Spleen (tissue), 11 donors: ENCODE measurements around the gene JSRP1. TPM values are rescaled to one million over a fixed set of nuclear protein-coding genes. Genes with fewer than 3 reads are reported as not detected.

Source experiments
- DNase-seq: peaks from one replicate; pipeline ENCODE4 v3.0.0-alpha.2; 2020
- H3K27ac ChIP-seq, 8 donors: fragments of 200-600 bp; sonication (generic) in 7 of 8; 1 replicate in 4 of 8; 2 replicates in 4 of 8; pipeline versions ENCODE4 v1.5.0 to v1.8.0; 2016 to 2021; ENCODE audit warnings: inconsistent platforms in 4 of 8, mild to moderate bottlenecking in 4 of 8, moderate library complexity in 1 of 8
- H3K27me3 ChIP-seq, 7 donors: fragments of 200-600 bp; sonication (generic) in 6 of 7; replicated peaks in 1 of 7; 1 replicate in 4 of 7; 2 replicates in 3 of 7; pipeline versions ENCODE4 v1.5.0 to v1.8.0; 2016 to 2021; ENCODE audit warnings: inconsistent platforms in 3 of 7, mild to moderate bottlenecking in 1 of 7
- H3K36me3 ChIP-seq, 6 donors: fragments of 200-600 bp; sonication (generic) in 5 of 6; 1 replicate in 4 of 6; 2 replicates in 2 of 6; pipeline versions ENCODE4 v1.5.0 to v1.8.0; 2016 to 2021; ENCODE audit warnings: inconsistent platforms in 2 of 6
- H3K4me1 ChIP-seq, 6 donors: fragments of 200-600 bp; sonication (generic) in 5 of 6; 1 replicate in 3 of 6; 2 replicates in 3 of 6; pipeline versions ENCODE4 v1.5.0 to v1.8.0; 2016 to 2021; ENCODE audit warnings: inconsistent platforms in 3 of 6
- H3K4me3 ChIP-seq, 8 donors: fragments of 200-600 bp; sonication (generic) in 7 of 8; 1 replicate in 4 of 8; 2 replicates in 4 of 8; pipeline versions ENCODE4 v1.5.0 to v1.8.0; 2016 to 2021; ENCODE audit warnings: inconsistent platforms in 4 of 8, mild to moderate bottlenecking in 4 of 8, moderate library complexity in 2 of 8
- H3K9me3 ChIP-seq, 8 donors: fragments of 200-600 bp; sonication (generic) in 7 of 8; 1 replicate in 4 of 8; 2 replicates in 4 of 8; pipeline versions ENCODE4 v1.5.0 to v1.8.0; 2016 to 2021; ENCODE audit warnings: inconsistent platforms in 4 of 8
- POLR2A ChIP-seq, 3 donors: fragments of 450-650 bp; IDR thresholded peaks; one replicate each; pipeline ENCODE4 v1.5.1; 2017; ENCODE audit warnings: antibody characterized with exemption in 3 of 3, mild to moderate bottlenecking in 1 of 3
- POLR2AphosphoS5 ChIP-seq, 3 donors: sonication (generic); formaldehyde crosslinking; IDR thresholded peaks; one replicate each; pipeline ENCODE4 v1.5.1; 2017; ENCODE audit warnings: antibody characterized with exemption in 3 of 3
- WGBS, 5 donors: extraction: QIAGEN DNeasy Blood & Tissue Kit in 3 of 5; methylation state at CpG; one replicate each; pipeline versions ENCODE4 v1.1.5 to v1.1.7; 2013 to 2018; 5-methylcytosine and 5-hydroxymethylcytosine counted together
- intact Hi-C: fragments of 100-400 bp; cut with DNase I; formaldehyde crosslinking; loops from one replicate; pipeline ENCODE4 v1.15.0; 2023; ENCODE audit warnings: low total_unique reads
- polyA plus RNA-seq, 3 donors: library from polyadenylated mRNA; stranded (reverse); fragments of 200-250 nt; gene quantifications; one replicate each; pipeline ENCODE4 v1.2.1, GENCODE V29; 2013
- total RNA-seq, 7 donors: library from RNA; depleted of rRNA in 3 of 7; stranded (reverse); fragments of >200 nt in 3 of 7; fragmentation: NEBNext Ultra II Directional in 4 of 7; extraction: Animal tissue kit (Norgen Biotek cat#: 25700) in 4 of 7; gene quantifications; one replicate each; pipeline versions ENCODE4 v1.1.0 to v1.2.1, GENCODE V29; 2016 to 2021
- TF ChIP-seq, protein P1 (sequence below), 11 experiments: fragments of 200-600 bp in 7 of 11; fragments of 450-650 bp in 4 of 11; sonication (generic) in 4 of 11; IDR thresholded peaks in 8 of 11; conservative IDR thresholded peaks in 3 of 11; 1 replicate in 7 of 11; 2 replicates in 4 of 11; pipeline versions ENCODE4 v1.4.0 to v1.8.0; 2016 to 2021; ENCODE audit warnings: antibody characterized with exemption in 11 of 11, inconsistent platforms in 4 of 11, mild to moderate bottlenecking in 1 of 11
- donor health status: healthy with polysubstance abuse.
- donor health status: DM: no; HTN: no; CAD: no; lungs with moderate emphysema.
- donor health status: DM: no; HTN: no; CAD: no.
- donor health status: Bipolar disorder and iron deficiency.
- donor health status: healthy.
- donor health status: DM: no; HTN: no; CAD: no.
- donor health status: DM: yes; HTN: yes; CAD: no.

JSRP1 gene
- total and polyA plus RNA-seq, 10 donors = 1.2 to 4.8 (median 3.1) TPM

DNA sequence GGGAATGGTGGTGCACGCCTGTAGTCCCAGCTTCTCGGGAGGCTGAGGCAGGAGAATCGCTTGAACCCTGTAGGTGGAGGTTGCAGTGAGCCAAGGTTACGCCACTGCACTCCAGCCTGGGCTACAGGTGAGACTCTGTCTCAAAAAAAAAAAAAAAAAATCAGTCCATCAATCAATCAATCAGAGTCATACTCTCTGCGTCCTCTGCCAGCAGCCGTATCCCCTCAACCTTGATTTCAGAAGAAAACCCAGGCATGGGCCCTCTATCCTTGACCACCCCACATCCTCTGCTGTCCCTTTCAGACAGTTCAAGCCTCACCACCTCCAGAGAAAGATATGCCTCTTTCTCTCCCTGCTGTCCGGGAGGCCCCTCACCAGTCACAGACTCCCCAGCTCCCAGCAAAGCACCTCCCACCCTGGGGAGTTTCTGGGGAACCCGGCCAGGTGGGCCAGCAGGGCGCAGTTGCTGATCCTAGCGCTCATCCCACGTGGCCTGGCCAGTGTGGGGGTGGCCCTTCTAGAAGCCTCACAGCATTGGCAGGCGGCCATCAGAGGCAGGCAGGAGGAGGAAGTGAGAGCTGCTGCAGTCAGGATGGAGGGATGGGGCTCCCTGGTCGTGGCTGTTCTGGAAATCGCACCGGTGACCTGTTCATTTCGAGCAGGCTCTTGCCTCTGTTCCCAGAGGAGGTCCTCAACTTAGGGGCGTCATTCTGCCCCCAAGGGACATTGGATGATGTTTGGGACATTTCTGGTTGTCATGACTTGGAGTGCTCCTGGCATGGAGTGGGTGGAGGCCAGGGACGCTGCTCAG lies 10.2 kb upstream of the JSRP1 start:
- WGBS, 5 donors = 27 to 48% (median 35%) methylated on average over 11 to 18 of the region's 18 CpGs
- Histone ChIP-seq H3K27me3 (no peaks in the 10 kb centered on the region), H3K9me3 (no peaks in the 10 kb centered on the region), H3K4me1 (peaks cover 16 to 80% (median 65%) of the 10 kb centered on the region in 6 donors), H3K36me3 (peaks cover 0 to 3% (median 2%) of the 10 kb centered on the region in 6 donors), H3K4me3 (peak overlapping the region in 2 of 8 donors; percentile 5 to 46), H3K27ac (peak overlapping the region; percentile 51 to 84 (median 77))
- TF ChIP-seq POLR2A (IDR thresholded peaks at IDR 0.05) (no peak), POLR2AphosphoS5 (IDR thresholded peaks at IDR 0.05) (peak; percentile 83 to 84 (median 84))
- TF ChIP-seq, protein P1, sequence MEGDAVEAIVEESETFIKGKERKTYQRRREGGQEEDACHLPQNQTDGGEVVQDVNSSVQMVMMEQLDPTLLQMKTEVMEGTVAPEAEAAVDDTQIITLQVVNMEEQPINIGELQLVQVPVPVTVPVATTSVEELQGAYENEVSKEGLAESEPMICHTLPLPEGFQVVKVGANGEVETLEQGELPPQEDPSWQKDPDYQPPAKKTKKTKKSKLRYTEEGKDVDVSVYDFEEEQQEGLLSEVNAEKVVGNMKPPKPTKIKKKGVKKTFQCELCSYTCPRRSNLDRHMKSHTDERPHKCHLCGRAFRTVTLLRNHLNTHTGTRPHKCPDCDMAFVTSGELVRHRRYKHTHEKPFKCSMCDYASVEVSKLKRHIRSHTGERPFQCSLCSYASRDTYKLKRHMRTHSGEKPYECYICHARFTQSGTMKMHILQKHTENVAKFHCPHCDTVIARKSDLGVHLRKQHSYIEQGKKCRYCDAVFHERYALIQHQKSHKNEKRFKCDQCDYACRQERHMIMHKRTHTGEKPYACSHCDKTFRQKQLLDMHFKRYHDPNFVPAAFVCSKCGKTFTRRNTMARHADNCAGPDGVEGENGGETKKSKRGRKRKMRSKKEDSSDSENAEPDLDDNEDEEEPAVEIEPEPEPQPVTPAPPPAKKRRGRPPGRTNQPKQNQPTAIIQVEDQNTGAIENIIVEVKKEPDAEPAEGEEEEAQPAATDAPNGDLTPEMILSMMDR (IDR thresholded peaks at IDR 0.05 in 8 of 11, conservative IDR thresholded peaks at IDR 0.05 in 3 of 11) = no peak
- intact Hi-C loops = no loop called here
- peak; percentile 95 for DNase-seq

DNA sequence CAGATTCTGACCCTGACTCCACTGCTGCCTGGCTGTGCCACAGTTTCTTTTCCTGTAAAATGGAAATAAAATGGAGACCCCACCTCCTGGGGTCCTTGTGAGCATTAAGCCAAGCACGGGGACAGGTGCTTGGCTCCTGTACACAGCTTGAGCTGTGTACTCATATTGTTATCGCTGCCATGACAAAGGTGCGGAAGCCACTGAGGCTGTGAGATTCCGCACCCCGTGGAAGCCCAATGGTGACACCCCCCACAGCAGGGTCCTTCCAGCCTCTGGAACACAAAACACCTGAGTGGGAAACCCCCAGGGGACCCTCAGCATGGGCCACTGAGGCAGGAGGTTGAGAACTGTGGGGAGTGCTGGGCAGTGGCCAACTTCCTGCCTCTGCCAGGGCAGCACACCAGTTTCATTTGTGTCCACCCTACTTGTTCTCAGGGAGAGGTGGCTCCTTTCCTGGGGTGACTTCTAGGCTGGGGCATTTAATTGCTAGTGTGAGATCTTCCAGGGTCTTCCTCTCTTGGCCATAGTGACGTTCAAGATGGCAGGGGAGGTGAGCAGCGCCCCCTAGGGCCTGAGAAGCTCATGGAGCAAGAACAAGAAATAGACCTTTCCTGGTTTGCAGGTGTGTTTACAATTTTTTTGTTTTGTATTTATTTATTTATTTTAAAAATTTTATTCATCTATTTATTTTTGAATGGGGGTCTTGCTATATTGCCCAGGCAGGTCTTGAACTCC lies 5.4 kb upstream of the JSRP1 start:
- no peak for DNase-seq
- TF ChIP-seq, protein P1 (IDR thresholded peaks at IDR 0.05 in 8 of 11, conservative IDR thresholded peaks at IDR 0.05 in 3 of 11) = peak in 10 of 11 experiments; percentile 21 to 74 (median 60)
- no peak for TF ChIP-seq POLR2A (IDR thresholded peaks at IDR 0.05)
- peak in 1 of 3 donors; percentile 10 for TF ChIP-seq POLR2AphosphoS5 (IDR thresholded peaks at IDR 0.05)
- H3K4me3 ChIP-seq = no peak overlapping the region
- H3K36me3 ChIP-seq = no peaks in the 10 kb centered on the region
- H3K27ac ChIP-seq = peak overlapping the region in 2 of 8 donors; percentile 23 to 29
- intact Hi-C loops = no loop called here
- peaks cover 12 to 98% (median 63%) of the 10 kb centered on the region in 6 donors for H3K4me1 ChIP-seq
- no peaks in the 10 kb centered on the region for H3K9me3 ChIP-seq
- no peaks in the 10 kb centered on the region for H3K27me3 ChIP-seq
- 63 to 74% (median 69%) methylated on average over 7 of the region's 7 CpGs for WGBS, 5 donors

DNA sequence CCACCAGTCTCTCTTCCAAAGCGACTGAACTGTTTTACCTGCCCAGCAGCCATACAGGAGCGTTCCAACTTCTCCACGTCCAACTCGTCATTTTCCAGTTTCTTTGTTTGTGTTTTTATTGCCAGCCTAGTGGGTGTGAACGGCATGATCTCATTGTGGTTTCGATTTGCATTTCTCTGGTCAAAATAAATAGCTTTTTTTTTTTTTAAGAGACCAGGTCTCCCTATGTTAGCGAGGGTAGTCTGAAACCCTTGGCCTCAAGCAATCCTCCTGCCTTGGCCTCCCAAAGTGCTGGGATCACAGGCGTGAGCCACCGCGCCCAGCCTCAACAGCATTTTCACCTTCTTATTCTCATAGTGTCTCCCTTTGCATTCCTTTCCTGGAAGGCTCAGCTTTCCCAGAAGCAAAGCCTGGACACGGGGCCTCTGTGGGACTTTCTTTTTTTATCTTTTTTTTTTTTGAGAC lies 4.2 kb upstream of the JSRP1 start:
- Histone ChIP-seq H3K4me1 (peaks cover 7 to 98% (median 59%) of the 10 kb centered on the region in 6 donors), H3K36me3 (no peaks in the 10 kb centered on the region), H3K27me3 (no peaks in the 10 kb centered on the region), H3K27ac (peak overlapping the region in 5 of 8 donors; percentile 26 to 63 (median 52)), H3K4me3 (no peak overlapping the region), H3K9me3 (no peaks in the 10 kb centered on the region)
- 69 to 77% (median 76%) methylated on average over 11 of the region's 11 CpGs for WGBS, 5 donors
- intact Hi-C loops = no loop called here
- TF ChIP-seq POLR2A (IDR thresholded peaks at IDR 0.05) (no peak), POLR2AphosphoS5 (IDR thresholded peaks at IDR 0.05) (peak in 1 of 3 donors; percentile 9)
- DNase-seq = no peak

DNA sequence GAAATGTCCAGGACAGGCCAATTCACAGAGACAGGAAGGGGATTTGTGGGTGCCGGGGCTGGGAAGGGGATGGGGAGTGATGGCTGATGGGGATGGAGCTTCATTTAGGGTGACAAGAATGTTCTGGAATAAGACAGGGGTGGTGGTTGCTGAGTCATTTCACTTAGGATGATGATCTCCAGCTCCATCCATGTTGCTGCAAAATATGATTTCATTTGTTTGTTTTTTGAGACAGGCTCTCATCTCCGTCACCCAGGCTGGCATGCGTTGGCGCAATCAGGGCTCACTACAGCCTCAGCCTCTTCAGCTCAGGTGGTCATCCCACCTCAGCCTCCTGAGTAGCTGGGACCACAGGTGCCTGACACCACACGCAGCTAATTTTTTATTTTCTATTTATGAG lies 3.1 kb upstream of the JSRP1 start:
- Histone ChIP-seq H3K27ac (peak overlapping the region in 4 of 8 donors; percentile 26 to 63 (median 54)), H3K36me3 (no peaks in the 10 kb centered on the region), H3K4me1 (peaks cover 4 to 93% (median 50%) of the 10 kb centered on the region in 6 donors), H3K27me3 (no peaks in the 10 kb centered on the region), H3K4me3 (no peak overlapping the region), H3K9me3 (no peaks in the 10 kb centered on the region)
- intact Hi-C loops = no loop called here
- TF ChIP-seq POLR2A (IDR thresholded peaks at IDR 0.05) = no peak
- TF ChIP-seq POLR2AphosphoS5 (IDR thresholded peaks at IDR 0.05) = no peak
- TF ChIP-seq, protein P1 (IDR thresholded peaks at IDR 0.05 in 8 of 11, conservative IDR thresholded peaks at IDR 0.05 in 3 of 11) = no peak
- no peak for DNase-seq
- WGBS, 5 donors = 80 to 89% (median 87%) methylated on average over 5 of the region's 5 CpGs
